ENCODE data around the gene TBC1D5.

DNA sequence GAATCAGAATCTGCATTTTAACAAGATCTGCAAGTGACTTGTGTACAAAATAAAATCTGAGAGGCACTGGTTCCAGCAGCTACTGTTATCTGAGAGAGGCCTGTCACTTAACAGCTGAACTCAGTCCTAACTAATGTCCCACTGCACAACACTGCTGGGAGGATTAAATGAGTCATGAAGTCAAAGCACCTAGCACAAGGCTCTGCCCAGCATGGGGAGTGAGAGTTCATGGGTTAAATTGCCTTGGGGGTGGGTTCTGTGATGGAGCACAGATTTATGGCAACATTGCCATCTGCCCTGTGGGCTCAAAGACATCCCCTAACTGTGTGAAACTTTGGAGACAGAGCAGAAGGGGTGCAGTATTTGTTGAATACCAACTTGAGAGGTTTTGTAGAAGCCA lies 606.7 kb downstream of the TBC1D5 start:
- TF ChIP-seq, protein P1, sequence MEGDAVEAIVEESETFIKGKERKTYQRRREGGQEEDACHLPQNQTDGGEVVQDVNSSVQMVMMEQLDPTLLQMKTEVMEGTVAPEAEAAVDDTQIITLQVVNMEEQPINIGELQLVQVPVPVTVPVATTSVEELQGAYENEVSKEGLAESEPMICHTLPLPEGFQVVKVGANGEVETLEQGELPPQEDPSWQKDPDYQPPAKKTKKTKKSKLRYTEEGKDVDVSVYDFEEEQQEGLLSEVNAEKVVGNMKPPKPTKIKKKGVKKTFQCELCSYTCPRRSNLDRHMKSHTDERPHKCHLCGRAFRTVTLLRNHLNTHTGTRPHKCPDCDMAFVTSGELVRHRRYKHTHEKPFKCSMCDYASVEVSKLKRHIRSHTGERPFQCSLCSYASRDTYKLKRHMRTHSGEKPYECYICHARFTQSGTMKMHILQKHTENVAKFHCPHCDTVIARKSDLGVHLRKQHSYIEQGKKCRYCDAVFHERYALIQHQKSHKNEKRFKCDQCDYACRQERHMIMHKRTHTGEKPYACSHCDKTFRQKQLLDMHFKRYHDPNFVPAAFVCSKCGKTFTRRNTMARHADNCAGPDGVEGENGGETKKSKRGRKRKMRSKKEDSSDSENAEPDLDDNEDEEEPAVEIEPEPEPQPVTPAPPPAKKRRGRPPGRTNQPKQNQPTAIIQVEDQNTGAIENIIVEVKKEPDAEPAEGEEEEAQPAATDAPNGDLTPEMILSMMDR (IDR thresholded peaks at IDR 0.05 in 8 of 11, conservative IDR thresholded peaks at IDR 0.05 in 3 of 11) = no peak
- TF ChIP-seq POLR2AphosphoS5 (IDR thresholded peaks at IDR 0.05) = no peak
